SK-N-SH treated with all-trans-retinoic acid at 6 μM for 48 hours (cell line): ENCODE measurements around the gene TNFRSF4.

Experiments
- ATAC-seq: fragments of 200-7000 bp; cut with Tn5 transposase; 3 replicates; pipeline ENCODE4 v1.9.1; 2020; ENCODE audit warnings: mild to moderate bottlenecking, moderate library complexity
- ARNTL ChIP-seq: fragments of 450-650 bp; formaldehyde crosslinking; IDR thresholded peaks from 2 replicates; pipeline ENCODE4 v1.5.0; 2020; ENCODE audit warnings: low read depth, mild to moderate bottlenecking, moderate library complexity, borderline replicate concordance
- BACH2 ChIP-seq: fragments of 250-450 bp; sonication (Bioruptor Pico); IDR thresholded peaks from 2 replicates; pipeline ENCODE4 v1.9.0; 2021; ENCODE audit warnings: mild to moderate bottlenecking, borderline replicate concordance
- CREB5 ChIP-seq: fragments of 250-450 bp; sonication (Bioruptor Pico); IDR thresholded peaks from 2 replicates; pipeline ENCODE4 v1.5.1; 2020; ENCODE audit warnings: low read depth, mild to moderate bottlenecking, moderate library complexity
- CSDC2 ChIP-seq: fragments of 250-450 bp; sonication (Bioruptor Pico); IDR thresholded peaks from 2 replicates; pipeline ENCODE4 v1.5.0; 2020; ENCODE audit warnings: mild to moderate bottlenecking, moderate library complexity
- CSRNP3 ChIP-seq: fragments of 250-450 bp; sonication (Bioruptor Pico); IDR thresholded peaks from 2 replicates; pipeline ENCODE4 v1.5.1; 2021; ENCODE audit warnings: mild to moderate bottlenecking, moderate library complexity
- ESRRG ChIP-seq: fragments of 250-450 bp; sonication (Bioruptor Pico); IDR thresholded peaks from 2 replicates; pipeline ENCODE4 v1.6.1; 2021; ENCODE audit warnings: mild to moderate bottlenecking
- GLIS3 ChIP-seq: fragments of 250-450 bp; sonication (Bioruptor Pico); IDR thresholded peaks from 2 replicates; pipeline ENCODE4 v1.5.0; 2020; ENCODE audit warnings: mild to moderate bottlenecking, moderate library complexity
- ISL1 ChIP-seq: fragments of 250-450 bp; sonication (Bioruptor Pico); IDR thresholded peaks from 2 replicates; pipeline ENCODE4 v2.1.2; 2022; ENCODE audit warnings: mild to moderate bottlenecking, moderate library complexity
- OSR1 ChIP-seq: fragments of 250-450 bp; sonication (Bioruptor Pico); IDR thresholded peaks from 2 replicates; pipeline ENCODE4 v1.8.0; 2022; ENCODE audit warnings: moderate library complexity, mild to moderate bottlenecking, inconsistent platforms
- PATZ1 ChIP-seq: fragments of 250-450 bp; sonication (Bioruptor Pico); IDR thresholded peaks from 2 replicates; pipeline ENCODE4 v1.8.0; 2020; ENCODE audit warnings: mild to moderate bottlenecking, moderate library complexity, borderline replicate concordance
- POU6F1 ChIP-seq: fragments of 250-450 bp; sonication (Bioruptor Pico); IDR thresholded peaks from 2 replicates; pipeline ENCODE4 v1.8.0; 2021; ENCODE audit warnings: low read depth, mild to moderate bottlenecking, moderate library complexity, borderline replicate concordance
- PPARA ChIP-seq: fragments of 250-450 bp; sonication (Bioruptor Pico); IDR thresholded peaks from 2 replicates; pipeline ENCODE4 v1.5.0; 2020; ENCODE audit warnings: mild to moderate bottlenecking, borderline replicate concordance
- RARB ChIP-seq: fragments of 250-450 bp; sonication (Bioruptor Pico); IDR thresholded peaks from 2 replicates; pipeline ENCODE4 v1.8.0; 2021; ENCODE audit warnings: mild to moderate bottlenecking, moderate library complexity
- SNAI2 ChIP-seq: fragments of 250-450 bp; sonication (Bioruptor Pico); IDR thresholded peaks from 2 replicates; pipeline ENCODE4 v1.5.0; 2020; ENCODE audit warnings: mild to moderate bottlenecking, moderate library complexity
- TCF4 ChIP-seq: fragments of 250-450 bp; sonication (Bioruptor Pico); IDR thresholded peaks from 2 replicates; pipeline ENCODE4 v1.8.0; 2021; ENCODE audit warnings: mild to moderate bottlenecking, moderate library complexity, borderline replicate concordance
- TOX ChIP-seq: fragments of 250-450 bp; sonication (Bioruptor Pico); IDR thresholded peaks from 2 replicates; pipeline ENCODE4 v1.8.0; 2021; ENCODE audit warnings: mild to moderate bottlenecking, moderate library complexity, borderline replicate concordance
- TSHZ2 ChIP-seq: fragments of 250-450 bp; sonication (Bioruptor Pico); IDR thresholded peaks from 2 replicates; pipeline ENCODE4 v1.5.0; 2020; ENCODE audit warnings: mild to moderate bottlenecking, moderate library complexity
- ZC3H10 ChIP-seq: fragments of 250-450 bp; sonication (Bioruptor Pico); IDR thresholded peaks from 2 replicates; pipeline ENCODE4 v1.5.1; 2021; ENCODE audit warnings: mild to moderate bottlenecking, moderate library complexity
- ZFP3 ChIP-seq: fragments of 250-450 bp; sonication (Bioruptor Pico); IDR thresholded peaks from 2 replicates; pipeline ENCODE4 v1.5.0; 2020; ENCODE audit warnings: mild to moderate bottlenecking, moderate library complexity
- ZFP30 ChIP-seq: fragments of 450-650 bp; formaldehyde crosslinking; IDR thresholded peaks from 2 replicates; pipeline ENCODE4 v1.5.0; 2022; ENCODE audit warnings: mild to moderate bottlenecking, moderate library complexity
- ZNF565 ChIP-seq: fragments of 450-650 bp; formaldehyde crosslinking; conservative IDR thresholded peaks from 2 replicates; pipeline ENCODE4 v1.5.0; 2020; ENCODE audit warnings: low read depth, mild to moderate bottlenecking, moderate library complexity
- ZNF70 ChIP-seq: fragments of 450-650 bp; formaldehyde crosslinking; IDR thresholded peaks from 2 replicates; pipeline ENCODE4 v1.5.0; 2020; ENCODE audit warnings: mild to moderate bottlenecking, moderate library complexity
- ZNF8 ChIP-seq: fragments of 450-650 bp; formaldehyde crosslinking; IDR thresholded peaks from 2 replicates; pipeline ENCODE4 v1.5.0; 2020; ENCODE audit warnings: mild to moderate bottlenecking, moderate library complexity

Gene TNFRSF4

GRCh38 chr1:1242461-1243265, 28.7 kb upstream of the TNFRSF4 start:
- TF ChIP-seq ZFP30 (CRISPR knock-in tag) = no peak
- TF ChIP-seq ZNF70 (CRISPR knock-in tag) = no peak
- no peak for TF ChIP-seq ZNF565 (CRISPR knock-in tag)
- no peak for TF ChIP-seq ISL1 (CRISPR knock-in tag)
- TF ChIP-seq TOX (CRISPR knock-in tag) = no peak
- TF ChIP-seq BACH2 = no peak
- TF ChIP-seq CREB5 (CRISPR knock-in tag) = no peak
- no peak for TF ChIP-seq TCF4 (CRISPR knock-in tag)
- no peak for TF ChIP-seq ESRRG (CRISPR knock-in tag)
- TF ChIP-seq ZC3H10 (CRISPR knock-in tag) = no peak
- TF ChIP-seq CSDC2 (CRISPR knock-in tag) = no peak
- no peak for ATAC-seq

- ATAC-seq = no peak
- TF ChIP-seq ZFP3 = no peak
- TF ChIP-seq RARB (CRISPR knock-in tag) = no peak
- no peak for TF ChIP-seq TOX (CRISPR knock-in tag)
- no peak for TF ChIP-seq PPARA (CRISPR knock-in tag)
- TF ChIP-seq ESRRG (CRISPR knock-in tag) = no peak
- TF ChIP-seq GLIS3 (CRISPR knock-in tag) = no peak
- no peak for TF ChIP-seq PATZ1 (CRISPR knock-in tag)
- no peak for TF ChIP-seq ZNF8
- TF ChIP-seq BACH2 = no peak
- TF ChIP-seq, all 23 proteins: peak for 0
These were observed 27.8 kb upstream of the TNFRSF4 start for GRCh38 chr1:1241588-1242219.

- no peak for TF ChIP-seq OSR1 (CRISPR knock-in tag)
- TF ChIP-seq CSRNP3 (CRISPR knock-in tag) = no peak
- TF ChIP-seq SNAI2 (CRISPR knock-in tag) = no peak
- TF ChIP-seq ZNF70 (CRISPR knock-in tag) = no peak
- TF ChIP-seq TSHZ2 (CRISPR knock-in tag) = no peak
- no peak for TF ChIP-seq ZFP30 (CRISPR knock-in tag)
- no peak for TF ChIP-seq ESRRG (CRISPR knock-in tag)
- TF ChIP-seq ZFP3 = no peak
- TF ChIP-seq PPARA (CRISPR knock-in tag) = no peak
- TF ChIP-seq TOX (CRISPR knock-in tag) = no peak
- no peak for TF ChIP-seq TCF4 (CRISPR knock-in tag)
- no peak for TF ChIP-seq CSDC2 (CRISPR knock-in tag)
- no peak for TF ChIP-seq ZC3H10 (CRISPR knock-in tag)
- no peak for TF ChIP-seq PATZ1 (CRISPR knock-in tag)
- TF ChIP-seq POU6F1 = no peak
- TF ChIP-seq ARNTL = no peak
- TF ChIP-seq BACH2 = no peak
- no peak for TF ChIP-seq RARB (CRISPR knock-in tag)
- no peak for ATAC-seq
These were observed 27.1 kb upstream of the TNFRSF4 start for GRCh38 chr1:1240822-1241587.
